ENCODE results near the gene SMARCD3.

Gene SMARCD3

GRCh38 chr7:151246851-151247580 lies 1.5 kb downstream of the SMARCD3 start:
- DNase-seq = no peak

- DNase-seq = no peak
These were observed 2.2 kb downstream of the SMARCD3 start for GRCh38 chr7:151246102-151246850.

GRCh38 chr7:151245360-151246101 lies 3.0 kb downstream of the SMARCD3 start:
- peak; percentile 50 to 71 (median 54) for DNase-seq

- DNase-seq = no peak
These were observed 3.6 kb downstream of the SMARCD3 start for GRCh38 chr7:151244841-151245346.

- DNase-seq = peak in 2 of 5 donors; percentile 50 to 60
These were observed 4.2 kb downstream of the SMARCD3 start for GRCh38 chr7:151244196-151244840.

GRCh38 chr7:151243408-151244195 lies 4.9 kb downstream of the SMARCD3 start:
- peak in 3 of 5 donors; percentile 25 to 45 (median 30) for DNase-seq

- DNase-seq = no peak
These were observed 5.5 kb downstream of the SMARCD3 start for GRCh38 chr7:151243045-151243349.

GRCh38 chr7:151242159-151243044 lies 6.1 kb downstream of the SMARCD3 start:
- no peak for DNase-seq

GRCh38 chr7:151241755-151242096 lies 6.8 kb downstream of the SMARCD3 start:
- DNase-seq = no peak

- no peak for DNase-seq
These were observed 7.3 kb downstream of the SMARCD3 start for GRCh38 chr7:151240942-151241754.

- DNase-seq = no peak
These were observed 8.0 kb downstream of the SMARCD3 start for GRCh38 chr7:151240536-151240935.

- no peak for DNase-seq
These were observed 8.5 kb downstream of the SMARCD3 start for GRCh38 chr7:151239837-151240459.

GRCh38 chr7:151238924-151239836 lies 9.3 kb downstream of the SMARCD3 start:
- no peak for DNase-seq

GRCh38 chr7:151238190-151238810 lies 10.2 kb downstream of the SMARCD3 start:
- DNase-seq = no peak

GRCh38 chr7:151237244-151238189 lies 11.0 kb downstream of the SMARCD3 start:
- DNase-seq = no peak

GRCh38 chr7:151236406-151236805 lies 12.1 kb downstream of the SMARCD3 start:
- DNase-seq = no peak

All from T-helper 1 cell (primary cell).